Caco-2 (cell line): ENCODE data around the gene C4orf51. TPM values are rescaled to one million over a fixed set of nuclear protein-coding genes. Genes with fewer than 3 reads are reported as not detected.

Experiments
- BruUV-seq: library from RNA; stranded (reverse); fragments of 400-500 nt; replicated peaks from 2 replicates; lab custom pipeline; 2021; lab: Mats Ljungman, UMichigan
- CTCF ChIA-PET: fragments of 300-600 bp; sonication (Branson Sonifier 250); formaldehyde crosslinking; loops from one replicate; lab custom pipeline; 2022; ENCODE audit warnings: antibody characterized with exemption; lab: Charles Lee
- POLR2A ChIA-PET: fragments of 300-600 bp; sonication (Branson Sonifier 250); formaldehyde crosslinking; loops from one replicate; lab custom pipeline; 2022; ENCODE audit warnings: antibody characterized with exemption; lab: Charles Lee
- DNase-seq, 2 experiments: peaks; one replicate each; pipeline versions ENCODE4 v3.0.0 to v3.0.0-alpha.2; 2020 to 2022
- H3K27me3 ChIP-seq: replicated peaks from 2 replicates; pipeline ENCODE4 v1.6.0; 2011; ENCODE audit warnings: low read length; ENCODE audit not compliant: control insufficient read depth, insufficient read depth
- H3K36me3 ChIP-seq: 2 replicates; pipeline ENCODE4 v1.5.1; 2011; ENCODE audit warnings: low read length; ENCODE audit not compliant: control insufficient read depth, insufficient read depth
- H3K4me1 ChIP-seq: fragments of 250-450 bp; sonication (Bioruptor Pico); 2 replicates; pipeline ENCODE4 v1.5.1; 2020; ENCODE audit warnings: mild to moderate bottlenecking
- H3K4me3 ChIP-seq: 2 replicates; pipeline ENCODE4 v1.5.1; 2011; ENCODE audit warnings: low read depth, mild to moderate bottlenecking, control low read depth, low read length
- H3K9me3 ChIP-seq: fragments of 250-450 bp; sonication (Bioruptor Pico); 2 replicates; pipeline ENCODE4 v1.5.1; 2020; ENCODE audit warnings: mild to moderate bottlenecking, moderate library complexity
- H3K27ac Mint-ChIP-seq: one replicate; pipeline ENCODE4 v1.8.0; 2022; ENCODE audit warnings: mixed read lengths; ENCODE audit not compliant: unreplicated experiment
- H3K27me3 Mint-ChIP-seq: one replicate; pipeline ENCODE4 v1.8.0; 2022; ENCODE audit warnings: mixed read lengths; ENCODE audit not compliant: insufficient read depth, unreplicated experiment
- H3K36me3 Mint-ChIP-seq: one replicate; pipeline ENCODE4 v1.8.0; 2022; ENCODE audit warnings: mild to moderate bottlenecking, mixed read lengths; ENCODE audit not compliant: insufficient read depth, unreplicated experiment
- H3K4me1 Mint-ChIP-seq: one replicate; pipeline ENCODE4 v1.8.0; 2022; ENCODE audit warnings: low read depth, mixed read lengths; ENCODE audit not compliant: unreplicated experiment
- H3K4me3 Mint-ChIP-seq: one replicate; pipeline ENCODE4 v1.8.0; 2022; ENCODE audit warnings: mild to moderate bottlenecking, moderate library complexity, mixed read lengths; ENCODE audit not compliant: unreplicated experiment
- H3K9me3 Mint-ChIP-seq: one replicate; pipeline ENCODE4 v1.8.0; 2022; ENCODE audit warnings: mixed read lengths; ENCODE audit not compliant: unreplicated experiment
- CTCF ChIP-seq, 2 experiments: fragments of 200-600 bp in 1 of 2; IDR thresholded peaks; 1 replicate in 1 of 2; 2 replicates in 1 of 2; pipeline versions ENCODE4 v1.5.1 to v1.8.0; 2011 to 2022; ENCODE audit warnings: antibody characterized with exemption in 1 of 2, control low read depth in 1 of 2, inconsistent platforms in 1 of 2, low read depth in 1 of 2, low read length in 1 of 2, mild to moderate bottlenecking in 1 of 2, moderate library complexity in 1 of 2; ENCODE audit not compliant: insufficient read depth in 1 of 2, severe bottlenecking in 1 of 2, unreplicated experiment in 1 of 2
- intact Hi-C: fragments of 100-400 bp; cut with micrococcal nuclease; formaldehyde crosslinking; loops from one replicate; pipeline ENCODE4 v1.10.0; 2022; ENCODE audit not compliant: unreplicated experiment
- total RNA-seq: library from RNA; stranded (reverse); gene quantifications from 2 replicates; pipeline ENCODE4 v1.2.3, GENCODE V29; 2022

The C4orf51 gene
- total RNA-seq, 1 experiment from 2014 or later, result not detected

- intact Hi-C loops, result loop anchor here (5.0 kb wide), 1 partner anchor 320 kb away; no protein-coding TSS in a partner anchor
- POLR2A ChIA-PET, result no interaction called here
- H3K4me1 ChIP-seq, result no peaks in the 10 kb centered on the region
- no peaks in the 10 kb centered on the region for H3K36me3 ChIP-seq
- Mint-ChIP-seq H3K4me3 (no peak overlapping the region), H3K4me1 (no peaks in the 10 kb centered on the region), H3K27ac (no peak overlapping the region), H3K36me3 (no peaks in the 10 kb centered on the region), H3K9me3 (no peaks in the 10 kb centered on the region), H3K27me3 (no peaks in the 10 kb centered on the region)
- no TSS peak for BruUV-seq
- no peaks in the 10 kb centered on the region for H3K9me3 ChIP-seq
- CTCF ChIA-PET, result no interaction called here
- no peak overlapping the region for H3K4me3 ChIP-seq
- no peaks in the 10 kb centered on the region for H3K27me3 ChIP-seq
- TF ChIP-seq CTCF (IDR thresholded peaks at IDR 0.05; ENCODE audit: insufficient read depth in 1 of 2, low read depth in 1 of 2, low read length in 1 of 2, severe bottlenecking in 1 of 2, unreplicated experiment in 1 of 2), result no peak
- no peak for DNase-seq
These were observed 42.6 kb downstream of the C4orf51 start for GRCh38 chr4:145722561-145722960.

GRCh38 chr4:145723336-145723735 lies 43.4 kb downstream of the C4orf51 start:
- intact Hi-C loops, result loop anchor here (5.0 kb wide), 1 partner anchor 319 kb away; no protein-coding TSS in a partner anchor
- no TSS peak for BruUV-seq
- Mint-ChIP-seq H3K4me3 (no peak overlapping the region), H3K4me1 (no peaks in the 10 kb centered on the region), H3K27ac (no peak overlapping the region), H3K36me3 (no peaks in the 10 kb centered on the region), H3K9me3 (no peaks in the 10 kb centered on the region), H3K27me3 (no peaks in the 10 kb centered on the region)
- ChIA-PET CTCF (no interaction called here), POLR2A (no interaction called here)
- no peaks in the 10 kb centered on the region for H3K27me3 ChIP-seq
- no peak overlapping the region for H3K4me3 ChIP-seq
- no peak for DNase-seq
- H3K36me3 ChIP-seq, result no peaks in the 10 kb centered on the region
- no peaks in the 10 kb centered on the region for H3K4me1 ChIP-seq
- no peaks in the 10 kb centered on the region for H3K9me3 ChIP-seq
- peak in 1 of 2 experiments; percentile 7 for TF ChIP-seq CTCF (IDR thresholded peaks at IDR 0.05; ENCODE audit: insufficient read depth in 1 of 2, low read depth in 1 of 2, low read length in 1 of 2, severe bottlenecking in 1 of 2, unreplicated experiment in 1 of 2)

- intact Hi-C loops, result loop anchor here (5.0 kb wide), 1 partner anchor 207 kb away; the partner anchor contains the start of gene ZNF827
- no peak overlapping the region for H3K27ac Mint-ChIP-seq
- no peaks in the 10 kb centered on the region for H3K27me3 Mint-ChIP-seq
These were observed 50.1 kb downstream of the C4orf51 start for GRCh38 chr4:145730026-145730425.

More at GRCh38 chr4:145730026-145730425, 50.1 kb downstream of the C4orf51 start:
- Mint-ChIP-seq H3K4me1 (peaks cover 17% of the 10 kb centered on the region), H3K36me3 (no peaks in the 10 kb centered on the region), H3K4me3 (no peak overlapping the region), H3K9me3 (no peaks in the 10 kb centered on the region)
- H3K4me3 ChIP-seq, result no peak overlapping the region
- H3K4me1 ChIP-seq, result peaks cover 32% of the 10 kb centered on the region
- no peaks in the 10 kb centered on the region for H3K9me3 ChIP-seq
- POLR2A ChIA-PET, result no interaction called here
- no peaks in the 10 kb centered on the region for H3K27me3 ChIP-seq
- no peak for TF ChIP-seq CTCF (IDR thresholded peaks at IDR 0.05; ENCODE audit: insufficient read depth in 1 of 2, low read depth in 1 of 2, low read length in 1 of 2, severe bottlenecking in 1 of 2, unreplicated experiment in 1 of 2)
- BruUV-seq, result no TSS peak
- H3K36me3 ChIP-seq, result no peaks in the 10 kb centered on the region
- CTCF ChIA-PET, result no interaction called here
- no peak for DNase-seq
